Lower leg skin (tissue), 4 donors: ENCODE data around the gene DPP6. TPM values are rescaled to one million over a fixed set of nuclear protein-coding genes. Genes with fewer than 3 reads are reported as not detected.

Experiments used
- DNase-seq, 2 donors: peaks; one replicate each; pipeline ENCODE4 v3.0.0-alpha.2; 2019; ENCODE audit warnings: low spot score in 2 of 2
- H3K4me3 ChIP-seq: fragments of 200-600 bp; sonication (generic); 2 replicates; pipeline ENCODE4 v1.5.1; 2017; ENCODE audit warnings: mild to moderate bottlenecking, low read depth; ENCODE audit not compliant: poor library complexity, severe bottlenecking
- CTCF ChIP-seq, 3 donors: fragments of 450-650 bp; IDR thresholded peaks; one replicate each; pipeline ENCODE4 v1.5.1; 2016; ENCODE audit warnings: antibody characterized with exemption in 3 of 3, mild to moderate bottlenecking in 3 of 3, moderate library complexity in 2 of 3
- POLR2A ChIP-seq, 2 donors: fragments of 450-650 bp; IDR thresholded peaks; one replicate each; pipeline ENCODE4 v1.6.1; 2016 to 2017; ENCODE audit warnings: antibody characterized with exemption in 2 of 2, mild to moderate bottlenecking in 1 of 2, moderate library complexity in 1 of 2
- WGBS, 2 donors: methylation state at CpG; one replicate each; pipeline ENCODE4 v1.1.5; 2018; 5-methylcytosine and 5-hydroxymethylcytosine counted together
- intact Hi-C: fragments of 100-400 bp; cut with DNase I; formaldehyde crosslinking; loops from one replicate; pipeline ENCODE4 v1.15.0; 2023; ENCODE audit warnings: low total_unique reads
- total RNA-seq, 4 donors: library from RNA; depleted of rRNA; stranded (reverse); fragments of >200 nt; gene quantifications; one replicate each; pipeline ENCODE4 v1.1.0, GENCODE V29; 2016

The DPP6 gene
- total RNA-seq, 4 donors from 2014 or later, result 1.0 to 4.5 (median 2.9) TPM

- intact Hi-C loops, result no loop called here
- TF ChIP-seq CTCF (IDR thresholded peaks at IDR 0.05), result no peak
- TF ChIP-seq POLR2A (IDR thresholded peaks at IDR 0.05), result no peak
- H3K4me3 ChIP-seq, result no peak overlapping the region
- DNase-seq, result no peak
- WGBS, 2 donors, result 76 to 81% methylated on average over 5 of the region's 5 CpGs
Measured at GRCh38 chr7:154627646-154628290, 575.6 kb downstream of the DPP6 start.

GRCh38 chr7:154628556-154628955, 576.4 kb downstream of the DPP6 start:
- intact Hi-C loops, result no loop called here
- WGBS, 2 donors, result 49 to 50% methylated on average over 7 of the region's 7 CpGs
- TF ChIP-seq POLR2A (IDR thresholded peaks at IDR 0.05), result no peak
- TF ChIP-seq CTCF (IDR thresholded peaks at IDR 0.05), result no peak
- DNase-seq, result no peak
- H3K4me3 ChIP-seq, result no peak overlapping the region

GRCh38 chr7:154631162-154631561, 579.0 kb downstream of the DPP6 start:
- 52 to 53% methylated on average over 4 of the region's 4 CpGs for WGBS, 2 donors
- no peak for DNase-seq
- no peak for TF ChIP-seq POLR2A (IDR thresholded peaks at IDR 0.05)
- TF ChIP-seq CTCF (IDR thresholded peaks at IDR 0.05), result no peak
- intact Hi-C loops, result no loop called here
- no peak overlapping the region for H3K4me3 ChIP-seq

- intact Hi-C loops, result no loop called here
- WGBS, 2 donors, result 84 to 89% methylated on average over 3 of the region's 3 CpGs
- H3K4me3 ChIP-seq, result no peak overlapping the region
- no peak for DNase-seq
- TF ChIP-seq POLR2A (IDR thresholded peaks at IDR 0.05) (no peak), CTCF (IDR thresholded peaks at IDR 0.05) (no peak)
Measured at GRCh38 chr7:154633641-154634040, 581.4 kb downstream of the DPP6 start.

GRCh38 chr7:154638286-154638685, 586.1 kb downstream of the DPP6 start:
- no peak overlapping the region for H3K4me3 ChIP-seq
- DNase-seq, result no peak
- WGBS, 2 donors, result 72 to 75% methylated on average over 9 of the region's 9 CpGs
- TF ChIP-seq CTCF (IDR thresholded peaks at IDR 0.05) (no peak), POLR2A (IDR thresholded peaks at IDR 0.05) (no peak)
- intact Hi-C loops, result no loop called here
